Fibroblast of skin of right biceps (primary cell): ENCODE results near the gene COL23A1.

Experiments used
- DNase-seq: peaks from one replicate; pipeline ENCODE4 v3.0.0-alpha.2; 2013

COL23A1 gene

DNA sequence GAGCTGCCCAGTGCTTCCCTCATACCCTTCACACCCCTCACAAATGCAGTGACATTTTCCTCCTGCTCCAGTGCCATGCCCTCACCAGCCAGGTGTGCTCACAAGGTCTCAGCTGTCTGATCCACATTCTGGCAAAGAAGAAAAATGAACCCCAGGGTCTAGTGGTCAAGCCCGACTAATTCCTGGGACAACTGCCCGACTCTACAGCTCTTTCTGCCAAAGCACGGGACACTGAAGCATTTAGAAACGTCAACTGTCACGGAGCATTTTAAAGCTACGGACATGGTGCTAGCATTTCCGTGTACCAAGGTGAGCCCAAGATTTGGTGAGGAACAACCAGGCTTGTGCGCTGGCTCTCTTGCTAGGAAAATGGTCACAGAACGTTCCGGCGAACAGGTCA is 300.8 kb downstream of the COL23A1 start:
- no peak for DNase-seq

- peak; percentile 62 for DNase-seq
Measured at GRCh38 chr5:178288401-178289368, 301.5 kb downstream of the COL23A1 start.

DNA sequence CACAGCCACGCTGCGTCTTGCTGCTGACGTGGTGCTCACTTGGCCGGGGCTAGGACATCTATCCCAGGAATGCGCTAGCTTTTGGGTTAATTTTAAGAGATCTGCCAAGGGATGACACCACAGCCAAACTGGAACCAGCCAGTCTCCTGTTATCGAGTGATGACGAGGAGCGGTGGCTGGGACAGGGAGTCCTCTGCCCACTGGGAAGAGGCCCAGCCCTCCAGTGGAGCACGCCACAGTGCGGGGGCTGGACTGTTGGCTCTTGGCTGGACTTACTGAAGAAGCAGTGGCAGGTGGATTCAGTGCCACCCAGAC is 302.4 kb downstream of the COL23A1 start:
- no peak for DNase-seq

- no peak for DNase-seq
Measured at GRCh38 chr5:178287091-178287790, 303.0 kb downstream of the COL23A1 start.

- DNase-seq, result no peak
Measured at GRCh38 chr5:178286226-178287090, 303.7 kb downstream of the COL23A1 start.

- DNase-seq, result no peak
Measured at GRCh38 chr5:178285399-178286225, 304.6 kb downstream of the COL23A1 start.

- no peak for DNase-seq
Measured at GRCh38 chr5:178284996-178285395, 305.2 kb downstream of the COL23A1 start.

DNA sequence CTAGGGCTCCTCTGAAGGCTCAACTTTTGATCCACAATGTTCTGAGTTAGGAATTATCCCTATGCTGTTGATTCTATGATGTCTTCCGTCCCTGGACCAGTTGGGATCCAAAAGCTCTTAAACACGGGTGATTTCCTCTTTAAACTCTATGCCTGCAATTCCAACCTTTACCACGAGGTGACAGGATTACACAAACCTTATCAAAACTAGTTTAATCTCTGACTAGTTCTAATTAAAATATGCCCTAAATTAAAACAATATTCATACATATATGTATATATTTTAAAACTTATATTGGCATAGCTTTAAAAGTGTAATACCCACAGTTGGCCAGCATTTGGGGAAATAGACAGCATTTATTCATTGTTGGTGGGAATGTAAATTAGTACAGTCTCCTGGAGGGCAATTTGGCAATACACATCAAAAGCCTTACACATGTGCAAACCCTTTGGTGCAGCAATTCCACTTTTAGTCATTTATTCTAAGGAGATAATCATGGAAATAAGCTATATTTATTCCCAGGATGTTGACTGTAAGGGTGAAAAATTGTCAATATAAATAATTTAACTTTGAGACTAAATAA is 306.0 kb downstream of the COL23A1 start:
- peak; percentile 22 for DNase-seq

GRCh38 chr5:178283520-178283919 is 306.7 kb downstream of the COL23A1 start:
- no peak for DNase-seq

DNA sequence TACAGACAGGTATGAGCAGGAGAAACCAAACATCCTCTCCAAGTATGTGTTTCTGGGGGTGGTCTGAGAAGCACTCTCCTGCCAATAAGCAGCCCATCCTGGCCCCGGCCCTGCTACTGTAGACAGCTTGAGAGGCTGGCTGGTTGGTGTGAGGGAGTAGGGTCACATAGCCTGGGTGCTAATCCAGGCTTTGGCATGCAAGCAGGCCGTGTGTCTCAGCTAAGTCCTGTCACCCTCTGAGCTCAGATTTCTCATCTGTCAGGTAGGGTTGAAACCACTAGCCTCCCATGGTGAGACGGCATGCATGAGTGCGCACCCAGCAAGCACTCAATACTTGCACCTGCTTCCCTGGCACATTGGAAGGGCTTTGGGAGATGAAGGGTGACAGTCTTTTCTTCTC is 307.8 kb downstream of the COL23A1 start:
- DNase-seq, result no peak

- no peak for DNase-seq
Measured at GRCh38 chr5:178281331-178281730, 308.9 kb downstream of the COL23A1 start.

GRCh38 chr5:178280631-178281030 is 309.6 kb downstream of the COL23A1 start:
- no peak for DNase-seq

GRCh38 chr5:178279723-178280438 is 310.3 kb downstream of the COL23A1 start:
- peak; percentile 60 for DNase-seq

- no peak for DNase-seq
Measured at GRCh38 chr5:178279026-178279722, 311.0 kb downstream of the COL23A1 start.

DNA sequence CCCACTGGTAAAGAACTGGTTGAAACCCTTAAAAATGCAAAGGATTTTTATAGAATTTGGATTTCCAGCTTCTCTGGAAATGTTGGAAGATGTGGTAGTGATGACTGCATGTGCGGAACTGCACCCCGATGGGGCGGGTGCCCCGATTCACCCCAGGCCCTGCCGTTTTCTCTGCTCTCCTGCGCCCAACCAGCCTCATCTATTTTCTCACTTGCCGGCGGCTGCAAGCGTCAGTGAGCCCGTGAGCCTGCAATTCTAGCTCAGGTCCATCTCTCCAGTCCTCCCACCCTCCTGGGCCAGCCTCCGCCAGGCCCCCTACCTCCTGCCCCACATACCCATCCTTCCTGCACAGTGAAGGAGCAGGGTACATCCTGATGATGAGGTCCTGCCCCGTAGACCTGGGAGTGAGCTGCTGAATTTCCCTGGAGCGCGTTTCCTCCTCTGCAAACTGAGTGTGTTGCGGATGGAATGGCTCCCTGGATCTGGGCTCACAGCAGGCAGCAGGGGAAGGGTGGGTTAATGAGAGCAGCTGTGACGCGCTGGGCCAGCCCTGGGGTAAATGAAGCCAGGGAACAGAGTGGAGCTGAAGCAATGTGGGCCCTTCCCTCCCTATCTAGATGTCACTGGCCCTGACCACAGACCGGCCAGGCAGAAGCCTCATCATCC is 311.7 kb downstream of the COL23A1 start:
- no peak for DNase-seq

- DNase-seq, result no peak
Measured at GRCh38 chr5:178277866-178278265, 312.3 kb downstream of the COL23A1 start.

DNA sequence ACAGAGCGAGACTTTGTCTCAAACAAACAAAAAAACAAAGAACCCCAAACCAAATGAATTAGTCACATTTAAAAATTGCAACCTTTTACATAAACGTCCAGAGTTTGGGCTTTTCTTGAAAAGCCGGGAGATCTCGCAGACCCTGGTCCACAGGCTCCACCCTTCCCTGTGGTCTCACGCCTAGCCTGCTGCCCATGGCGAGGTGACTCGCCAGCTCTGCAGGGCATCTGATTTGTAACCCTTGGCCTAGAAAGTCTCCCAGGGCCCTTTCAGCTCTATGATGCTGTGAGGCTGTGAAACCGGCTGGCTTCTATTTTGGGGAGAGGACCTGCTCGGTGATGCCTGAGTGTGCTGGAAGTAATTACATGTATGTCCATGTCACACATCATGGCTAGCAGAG is 312.8 kb downstream of the COL23A1 start:
- DNase-seq, result no peak

GRCh38 chr5:178274781-178275537 is 315.2 kb downstream of the COL23A1 start:
- no peak for DNase-seq
